HG03196 (cell line): ENCODE data around the gene ADK.

Source experiments
- ATAC-seq: cut with Tn5 transposase; IDR thresholded peaks from one replicate; pipeline ENCODE4 v1.9.1; 2021; ENCODE audit not compliant: unreplicated experiment

ADK gene

DNA sequence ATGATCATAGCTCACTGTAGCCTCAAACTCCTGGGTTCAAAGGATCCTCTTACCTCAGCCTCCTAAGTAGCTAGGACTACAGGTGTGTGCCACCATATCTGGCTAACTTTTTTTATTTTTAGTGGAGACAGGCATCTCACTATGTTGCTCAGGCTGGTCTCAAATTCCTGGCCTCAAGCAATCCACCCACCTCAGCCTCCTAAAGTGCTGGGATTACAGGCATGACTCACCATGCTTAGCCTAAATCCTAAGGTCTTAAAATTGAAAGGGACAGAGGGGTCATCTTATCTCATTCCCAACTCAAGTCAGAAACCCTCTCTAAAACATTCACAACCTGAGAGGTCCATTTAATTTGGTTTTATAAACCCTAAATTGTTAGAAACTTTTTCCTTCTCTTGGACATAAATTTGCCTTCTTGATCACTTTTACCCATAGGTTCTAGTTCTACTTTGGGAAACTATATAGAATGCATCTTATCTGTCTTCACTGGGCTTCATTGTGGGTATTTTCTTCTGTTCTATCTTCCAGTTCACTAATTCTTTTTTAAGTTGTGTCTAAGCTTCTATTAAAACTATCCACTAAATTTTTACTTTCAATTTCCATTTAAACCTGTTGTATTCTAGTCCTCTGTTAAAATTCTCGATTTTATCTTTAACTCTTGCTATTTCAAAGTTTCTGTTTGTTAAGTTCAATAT lies 492.0 kb downstream of the ADK start:
- no peak for ATAC-seq

DNA sequence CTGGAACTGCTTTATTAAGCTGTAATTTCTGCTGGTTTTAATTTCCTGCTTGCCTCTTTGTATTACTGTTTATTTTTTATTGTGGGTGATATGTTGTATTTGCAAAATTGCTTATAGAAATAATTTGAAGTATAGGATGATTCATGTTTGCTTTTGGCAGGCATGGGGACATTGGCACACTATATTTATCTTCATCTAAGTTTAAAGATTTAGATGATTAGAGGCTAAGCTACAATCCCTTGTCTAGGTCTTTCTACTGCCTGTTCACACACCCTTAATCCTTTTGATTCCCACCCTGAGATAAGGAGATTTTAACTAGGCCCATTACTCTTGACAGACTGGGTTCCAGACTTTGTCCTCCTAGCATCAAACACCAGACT lies 492.6 kb downstream of the ADK start:
- ATAC-seq, result no peak

DNA sequence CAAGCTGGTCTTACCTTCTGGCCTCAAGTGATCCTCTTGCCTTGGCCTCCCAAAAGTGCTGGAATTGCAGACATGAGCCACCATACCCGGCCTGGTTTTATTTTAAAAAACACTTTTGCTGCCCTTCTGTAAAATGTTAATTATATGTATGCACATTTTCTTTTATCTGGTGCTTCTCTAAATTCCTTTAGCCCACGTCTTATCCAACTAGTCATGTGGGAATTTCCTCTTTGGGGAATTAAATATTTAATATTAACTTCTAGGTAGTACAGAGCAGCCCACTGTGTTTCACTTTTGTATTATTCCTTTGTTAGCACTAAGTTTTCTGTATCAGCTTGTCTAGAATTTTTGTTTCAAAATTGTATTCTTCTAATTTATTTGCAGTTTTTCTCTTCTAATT lies 493.7 kb downstream of the ADK start:
- no peak for ATAC-seq

DNA sequence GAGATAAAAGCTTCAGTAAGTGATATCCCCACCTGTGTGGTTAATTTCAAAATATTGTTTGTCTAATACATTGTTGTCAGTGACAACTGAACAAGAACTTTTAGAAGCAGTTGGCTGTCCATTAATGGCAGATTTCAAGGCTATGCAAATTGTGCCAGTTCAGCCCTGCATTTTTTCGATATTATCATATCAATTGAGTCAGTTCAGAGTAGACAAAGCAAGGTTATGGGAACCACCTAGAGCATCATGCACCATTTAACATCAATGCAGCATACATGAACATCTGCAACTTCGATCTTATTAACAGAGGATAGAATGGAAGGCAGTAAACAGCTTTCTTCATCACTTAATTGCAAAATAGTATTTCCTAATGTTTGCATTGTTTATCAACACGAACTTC lies 494.7 kb downstream of the ADK start:
- ATAC-seq, result no peak

DNA sequence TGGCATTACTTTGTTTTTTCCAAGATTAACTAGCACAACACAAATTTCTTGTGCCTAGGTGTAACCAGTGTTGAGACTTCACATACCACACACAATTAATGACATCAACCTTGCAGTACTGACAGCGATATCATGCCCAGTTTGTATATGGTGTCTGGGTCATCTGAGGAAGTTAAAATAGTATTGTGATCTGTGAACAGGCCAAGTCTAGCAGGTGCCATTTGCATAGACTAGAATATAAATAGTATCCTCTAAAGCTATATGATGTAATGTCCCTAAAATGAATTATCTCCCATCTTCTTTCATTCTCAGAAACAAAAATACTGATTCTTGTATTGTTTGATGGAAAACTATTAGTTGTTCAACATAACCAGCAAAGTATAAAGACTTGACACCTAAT lies 499.6 kb downstream of the ADK start:
- ATAC-seq, result no peak

DNA sequence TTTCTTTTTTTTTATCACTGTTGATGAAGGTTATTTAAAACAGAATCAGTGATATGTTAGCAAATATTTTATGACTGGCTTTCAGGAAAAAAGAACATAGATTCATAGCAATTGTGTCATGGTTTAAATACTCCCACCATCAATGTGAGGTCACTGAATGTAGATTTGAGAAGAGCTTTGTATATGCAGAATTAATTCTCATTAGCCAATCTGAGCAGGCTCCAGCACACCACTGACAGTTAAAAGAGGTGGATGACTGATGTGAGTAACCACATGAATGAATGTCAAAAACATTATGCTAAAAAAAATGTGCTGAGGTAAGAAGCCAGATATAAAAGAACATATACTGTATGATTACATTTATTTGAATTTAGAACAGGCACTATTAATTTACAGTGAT lies 500.5 kb downstream of the ADK start:
- ATAC-seq, result no peak

DNA sequence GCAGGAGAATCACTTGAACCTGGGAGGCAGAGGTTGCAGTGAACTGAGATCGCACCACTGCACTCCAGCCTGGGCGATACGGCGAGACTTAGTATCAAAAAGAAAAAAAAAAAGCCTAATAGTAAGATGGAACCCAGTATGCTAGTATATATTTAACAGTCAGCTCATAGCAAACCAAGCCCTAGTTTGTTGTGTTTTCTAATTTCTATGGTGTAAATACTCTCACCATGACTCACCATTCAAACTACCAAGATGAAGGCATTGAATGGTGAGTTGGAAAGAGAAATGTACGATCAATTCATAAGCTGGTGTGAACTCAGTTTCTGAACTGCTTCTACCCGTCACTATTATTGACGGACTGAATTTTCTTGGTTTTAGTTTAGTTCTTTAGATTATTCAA lies 501.6 kb downstream of the ADK start:
- ATAC-seq, result no peak

DNA sequence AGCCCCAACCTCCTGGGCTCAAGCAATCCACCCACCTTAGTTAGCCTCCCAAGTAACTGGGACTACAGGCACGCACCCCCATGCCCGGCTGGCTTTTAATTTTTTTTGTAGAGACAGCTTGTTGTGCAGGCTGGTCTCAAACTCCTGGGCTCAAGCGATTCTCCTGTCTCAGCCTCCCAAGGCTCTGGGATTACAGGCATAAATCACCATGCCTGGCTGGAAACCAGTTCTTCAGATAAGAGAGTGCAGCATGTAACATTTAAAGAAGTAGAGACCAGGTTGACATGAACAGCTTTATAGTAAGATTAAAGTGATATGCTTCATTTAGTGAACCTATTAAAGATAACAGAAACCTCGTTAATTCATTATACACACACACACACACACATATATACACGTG lies 507.5 kb downstream of the ADK start:
- no peak for ATAC-seq

DNA sequence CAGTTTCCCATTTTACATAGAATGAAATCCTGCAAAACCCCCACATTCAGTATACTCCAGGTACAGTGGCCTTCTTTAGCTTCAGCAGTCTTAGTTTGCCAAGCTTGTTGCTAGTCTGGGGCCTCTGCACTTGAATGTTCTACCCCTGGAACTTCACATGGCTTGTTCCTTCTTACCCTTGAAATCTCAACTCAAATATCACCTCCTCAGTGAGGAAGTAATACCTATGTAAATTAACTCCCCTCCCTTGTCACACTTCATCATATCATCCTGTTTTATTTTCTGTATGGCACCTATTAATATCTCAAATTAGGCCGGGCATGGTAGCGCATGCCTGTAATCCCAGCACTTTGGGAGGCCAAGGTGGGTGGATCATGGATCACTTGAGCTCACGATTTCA lies 511.6 kb downstream of the ADK start:
- ATAC-seq, result no peak

DNA sequence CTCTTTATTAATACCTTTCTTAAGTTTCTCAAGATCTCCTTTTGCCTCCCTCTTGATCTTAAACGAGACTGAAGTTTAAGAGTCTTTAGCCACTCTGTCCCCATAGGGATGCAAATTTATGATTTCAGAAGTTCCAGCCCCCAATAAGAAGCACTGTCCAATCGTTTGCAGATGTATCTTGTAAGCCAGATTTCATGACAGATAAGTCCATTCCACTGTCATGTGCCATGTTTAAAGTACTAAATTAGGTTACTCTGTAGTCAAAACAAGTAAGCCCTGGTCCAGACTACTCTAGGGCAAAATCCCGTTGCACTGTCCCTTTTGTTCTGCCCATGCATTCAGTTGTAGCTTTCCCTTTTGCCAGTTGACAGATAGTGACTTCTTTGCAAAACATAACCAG lies 518.2 kb downstream of the ADK start:
- no peak for ATAC-seq

DNA sequence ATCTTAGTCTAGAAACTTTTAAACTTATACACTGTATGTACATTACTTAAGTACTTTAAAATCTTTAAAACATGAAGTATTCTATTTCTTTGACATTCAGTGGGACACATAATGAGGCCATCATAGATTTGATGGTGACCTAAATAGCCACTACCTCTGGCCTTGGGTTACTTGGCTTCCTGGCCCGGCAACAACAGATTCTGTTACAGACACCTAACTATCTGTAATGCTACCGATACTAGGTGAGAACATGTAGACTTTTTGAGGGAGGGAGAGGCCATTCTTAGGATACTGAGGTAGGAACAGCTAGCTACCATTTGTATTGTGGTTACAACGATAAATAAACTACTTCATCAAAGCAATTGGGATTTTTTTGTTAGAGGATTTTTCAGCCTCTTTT lies 520.7 kb downstream of the ADK start:
- no peak for ATAC-seq

DNA sequence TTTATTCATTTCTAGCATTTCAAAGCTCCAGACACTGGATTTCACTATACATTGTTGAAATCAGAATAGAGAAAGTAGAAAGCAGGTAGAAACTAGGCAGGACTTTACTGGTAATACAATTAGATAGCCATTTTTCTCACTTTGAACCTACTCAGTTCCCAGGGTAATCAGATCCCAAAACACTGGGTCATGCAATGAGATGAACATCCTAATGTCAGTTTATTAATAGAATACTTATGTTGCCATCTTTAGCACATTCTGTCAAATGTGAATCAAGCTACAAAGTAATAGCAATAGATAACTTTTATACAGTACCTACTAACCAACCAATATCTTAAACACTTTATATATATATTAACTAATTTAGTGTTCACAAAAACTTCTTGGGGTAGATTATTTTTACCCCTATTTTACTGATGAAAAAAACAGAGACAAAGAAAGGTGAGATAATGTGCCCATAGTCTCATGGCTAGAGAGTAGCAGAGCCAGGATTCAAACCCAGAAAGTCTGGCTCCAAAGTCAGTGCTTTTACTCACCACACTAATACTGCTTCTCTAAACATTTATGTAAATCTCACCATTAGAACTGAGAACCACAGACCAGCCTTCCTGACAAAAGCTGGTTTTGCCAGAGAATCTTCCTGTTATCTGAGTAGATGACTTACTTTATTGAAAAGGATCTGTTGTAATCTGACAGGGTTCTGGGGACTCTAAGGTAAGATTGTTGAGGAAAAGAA lies 521.6 kb downstream of the ADK start:
- ATAC-seq, result no peak

DNA sequence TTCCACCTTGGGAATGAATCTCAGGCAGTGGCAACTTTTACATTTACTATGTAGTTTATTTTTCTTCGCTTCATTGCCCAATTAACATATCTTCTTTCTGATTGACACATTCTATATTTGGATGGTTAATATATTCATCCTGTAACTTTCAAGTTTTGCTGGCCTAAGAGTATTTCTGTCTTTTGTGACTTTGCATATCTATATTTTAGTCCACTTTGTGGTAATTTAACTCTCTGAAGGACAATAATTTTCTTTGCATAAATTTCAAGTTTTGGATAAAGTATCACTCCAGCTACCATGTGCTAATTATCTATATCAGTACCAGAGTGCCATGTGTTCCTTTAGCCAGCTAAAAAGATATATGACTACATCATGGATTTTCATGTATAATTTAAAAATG lies 523.9 kb downstream of the ADK start:
- no peak for ATAC-seq

DNA sequence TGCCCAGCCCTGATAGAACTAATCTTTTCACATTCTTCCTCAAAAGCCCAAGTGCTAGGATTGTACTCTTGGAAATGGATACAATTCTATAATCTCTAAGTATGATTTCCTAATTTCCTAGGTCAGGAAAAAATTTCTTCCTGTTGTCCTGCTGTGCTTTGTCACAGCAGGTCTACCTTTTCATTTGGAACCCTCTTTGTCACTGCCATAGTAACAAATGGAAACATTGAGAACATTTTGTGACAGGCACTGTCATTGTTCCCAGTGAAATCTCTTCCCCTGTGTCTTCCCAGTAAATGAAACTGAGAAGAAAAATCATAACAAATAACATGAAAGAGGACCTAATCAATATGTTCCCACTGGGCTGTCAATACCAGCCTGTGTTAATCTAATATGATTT lies 524.5 kb downstream of the ADK start:
- no peak for ATAC-seq

DNA sequence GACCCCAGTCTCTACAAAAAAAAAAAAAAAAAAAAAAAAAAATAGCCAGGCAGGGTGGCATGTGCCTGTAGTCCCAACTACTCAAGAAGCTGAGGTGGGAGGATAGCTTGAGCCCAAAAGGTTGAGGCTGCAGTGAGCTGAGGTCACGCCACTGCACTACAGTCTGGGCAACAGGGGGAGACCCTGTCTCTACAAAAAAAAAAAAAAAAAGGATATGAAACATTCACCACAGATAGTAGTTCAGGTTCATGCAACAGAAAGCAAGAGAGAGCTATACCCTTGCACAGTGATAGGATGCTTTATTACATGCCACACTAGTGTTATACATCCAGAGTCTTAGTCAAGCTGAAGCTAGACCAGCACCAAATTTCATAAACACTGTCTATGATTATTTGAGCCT lies 526.9 kb downstream of the ADK start:
- peak; percentile 78 for ATAC-seq

DNA sequence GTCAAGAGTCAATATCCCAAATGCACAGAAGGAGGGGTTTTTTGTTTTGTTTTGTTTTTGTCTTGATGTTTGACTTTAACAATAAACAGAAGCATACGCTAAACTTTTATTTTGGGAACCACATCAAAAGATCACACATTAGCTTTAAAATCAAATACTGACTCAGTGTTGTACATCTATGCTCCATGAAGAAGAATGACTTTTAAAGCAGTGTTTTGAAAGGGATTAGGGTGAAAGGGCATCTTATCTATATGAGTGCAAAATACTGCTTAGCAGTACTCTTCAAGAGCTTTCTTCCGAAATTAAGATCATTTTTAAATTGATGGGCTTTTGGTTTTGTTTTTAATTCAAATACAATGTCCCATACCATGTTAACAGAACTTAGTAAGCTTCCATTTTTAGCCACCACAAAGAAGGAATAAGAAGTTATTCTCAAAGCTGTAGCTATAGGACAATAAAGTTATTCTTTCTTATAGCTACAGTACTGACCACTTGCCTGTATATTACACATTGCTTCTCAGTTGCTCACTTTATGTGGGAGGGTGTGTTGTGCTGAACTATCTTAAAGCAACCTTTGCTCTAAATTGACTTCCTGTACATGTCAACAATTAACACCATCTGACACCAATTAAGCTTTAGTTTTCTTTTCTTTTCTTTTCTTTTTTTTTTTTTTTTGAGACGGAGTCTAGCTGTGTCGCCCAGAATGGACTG lies 531.1 kb downstream of the ADK start:
- no peak for ATAC-seq

DNA sequence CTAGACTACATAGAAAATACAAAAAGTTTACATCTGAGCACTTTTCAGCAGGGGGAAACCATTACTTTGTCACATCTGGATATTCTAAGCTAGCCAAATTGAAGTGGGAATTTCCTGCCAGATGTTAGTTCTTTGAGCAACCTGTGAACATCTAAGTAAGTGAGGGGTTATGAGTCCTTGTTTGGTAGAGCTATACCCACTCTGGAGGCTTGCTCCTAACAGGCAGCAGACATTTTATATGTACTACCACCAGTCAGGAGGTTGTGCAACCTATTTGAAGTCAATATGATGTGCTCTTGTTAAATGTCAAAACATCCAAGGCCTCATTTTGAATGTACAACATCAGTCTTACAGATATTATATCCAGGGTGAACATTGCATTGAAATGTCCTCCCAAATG lies 532.0 kb downstream of the ADK start:
- no peak for ATAC-seq

DNA sequence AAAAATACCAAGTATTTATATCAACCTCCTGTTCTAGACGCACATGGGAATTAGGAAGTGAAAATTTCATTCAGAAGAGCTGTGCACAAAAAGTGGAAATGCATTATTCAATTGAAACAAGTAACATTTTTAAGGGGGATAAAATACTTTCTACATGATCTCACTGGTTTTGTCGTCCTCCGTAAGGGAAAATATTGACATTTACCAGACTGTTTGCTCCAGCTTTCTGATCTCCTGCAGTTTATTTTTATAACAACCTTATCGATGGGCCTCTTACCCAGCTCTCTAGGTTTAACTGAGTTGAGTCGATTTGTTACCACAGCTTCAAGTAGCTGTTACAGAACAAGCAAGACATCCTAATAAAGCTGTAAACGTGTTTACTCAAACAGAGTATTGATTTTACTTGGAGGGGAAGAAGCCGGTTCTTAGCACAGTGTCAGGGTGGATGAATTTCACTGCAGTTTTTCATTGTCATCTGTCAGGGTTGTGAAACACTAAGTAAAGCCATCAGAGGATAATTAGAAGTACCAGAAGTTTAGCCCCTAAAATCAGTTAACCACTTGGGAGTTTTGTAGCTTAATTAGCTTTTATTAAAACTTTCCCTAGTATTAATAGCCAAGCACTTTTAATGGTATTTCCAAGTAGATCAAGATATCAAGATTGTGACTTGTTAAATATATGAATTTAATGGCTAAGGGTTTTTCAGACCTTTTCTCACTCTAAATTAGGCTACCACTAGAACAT lies 532.8 kb downstream of the ADK start:
- no peak for ATAC-seq

DNA sequence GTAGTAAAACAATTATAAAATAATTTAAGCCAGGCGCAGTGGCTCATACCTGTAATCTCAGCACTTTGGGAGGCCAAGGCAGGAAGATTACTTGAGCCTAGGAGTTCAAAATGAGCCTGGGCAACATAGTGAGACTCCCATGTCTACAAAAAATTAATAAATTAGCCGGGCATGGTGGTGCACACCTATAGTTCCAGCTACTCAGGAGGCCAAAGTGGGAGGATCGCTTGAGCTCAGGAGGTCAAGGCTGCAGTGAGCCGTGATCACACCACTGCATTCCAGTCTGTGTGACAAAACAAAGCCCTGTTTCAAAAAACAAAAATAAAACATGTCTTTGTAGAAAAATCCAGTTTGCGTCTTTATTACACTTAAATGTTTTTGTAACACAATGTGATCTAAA lies 533.4 kb downstream of the ADK start:
- ATAC-seq, result no peak

DNA sequence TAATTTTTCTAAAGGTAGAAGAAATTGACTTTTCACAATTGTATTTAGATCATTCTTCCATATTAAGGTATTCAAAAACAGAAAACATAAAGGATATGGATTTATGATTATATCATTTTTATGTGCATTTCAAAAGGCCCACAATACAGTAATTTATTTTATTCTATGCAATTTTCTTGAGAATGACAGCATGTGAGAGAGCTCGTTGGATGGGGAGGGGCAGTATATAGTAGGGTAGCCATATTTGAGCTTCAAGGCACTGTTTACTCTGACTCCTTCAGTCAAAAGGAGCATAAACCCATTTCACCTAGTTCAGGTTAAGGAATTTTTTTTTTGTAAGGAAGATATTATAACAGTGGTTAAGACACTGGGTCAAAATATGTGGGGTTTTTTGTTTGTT lies 534.5 kb downstream of the ADK start:
- ATAC-seq, result no peak

DNA sequence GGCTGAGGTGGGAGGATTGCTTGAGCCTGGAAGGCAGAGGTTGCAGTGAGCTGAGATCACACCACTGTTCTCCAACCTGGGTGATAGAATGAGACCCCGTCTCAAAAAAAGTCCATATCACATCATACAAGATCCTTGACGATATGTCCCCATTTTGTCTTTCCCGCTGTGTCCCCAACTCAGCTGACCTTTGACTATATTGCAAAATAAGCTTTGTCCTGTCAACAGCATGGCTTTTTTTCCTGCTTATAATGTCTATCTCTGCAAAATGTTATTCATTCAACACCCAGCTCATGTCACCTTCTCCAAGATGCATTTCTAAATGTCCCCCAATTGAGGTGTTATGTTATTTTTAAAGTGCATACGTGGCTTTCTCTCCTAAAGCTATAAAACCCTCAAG lies 539.4 kb downstream of the ADK start:
- ATAC-seq, result no peak

DNA sequence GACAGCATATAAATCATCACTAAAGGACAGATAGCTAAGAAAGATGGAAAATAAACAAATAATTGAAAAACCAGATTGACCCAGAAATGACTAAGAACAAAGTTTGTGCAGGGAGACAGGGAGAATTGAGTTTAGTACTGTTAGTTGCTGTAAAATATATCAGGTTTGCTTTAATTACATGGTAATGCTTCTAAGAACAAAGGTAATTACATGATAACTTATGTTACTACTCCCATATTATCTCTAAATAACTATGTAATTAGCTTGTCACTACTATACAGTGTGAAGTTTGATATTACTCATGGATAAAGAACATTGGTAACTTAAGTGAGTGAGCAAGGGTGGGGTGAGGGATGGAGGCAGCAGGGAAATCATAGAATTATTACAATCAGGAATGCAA lies 540.1 kb downstream of the ADK start:
- no peak for ATAC-seq
